HCT116 (cell line): ENCODE data around the gene APOE. TPM values are rescaled to one million over a fixed set of nuclear protein-coding genes. Genes with fewer than 3 reads are reported as not detected.

Experiments used
- ATAC-seq: fragments of 200-7000 bp; cut with Tn5 transposase; 2 replicates; pipeline ENCODE4 v1.9.1; 2020; ENCODE audit warnings: mild to moderate bottlenecking, moderate library complexity
- BruUV-seq: library from RNA; stranded (reverse); fragments of 400-500 nt; replicated peaks from 2 replicates; lab custom pipeline; 2021; lab: Mats Ljungman, UMichigan
- CTCF ChIA-PET: fragments of 300-600 bp; sonication (Branson Sonifier 250); formaldehyde crosslinking; loops from one replicate; lab custom pipeline; 2021; ENCODE audit warnings: antibody characterized with exemption; lab: Charles Lee
- POLR2A ChIA-PET: fragments of 300-600, 350-600 bp; sonication (Branson Sonifier 250); formaldehyde crosslinking; loops from one replicate; lab custom pipeline; 2021; ENCODE audit warnings: antibody characterized with exemption; lab: Charles Lee
- RAD21 ChIA-PET, 2 experiments: fragments of 300-600 bp; sonication (Branson Sonifier 250); formaldehyde crosslinking; loops; one replicate each; lab custom pipeline; 2023; ENCODE audit warnings: low total read pairs in 2 of 2; ENCODE audit not compliant: uncharacterized antibody in 2 of 2, unreplicated experiment in 2 of 2, low non-redundant PET in 1 of 2; lab: Charles Lee
- DNase-seq: peaks from one replicate; pipeline ENCODE4 v3.0.0-alpha.2; 2010; ENCODE audit warnings: low read depth, low spot score
- H2AFZ ChIP-seq: fragments of 200-600 bp; shearing (Covaris generic), sonication (generic); 2 replicates; pipeline ENCODE4 v1.6.1; 2017; ENCODE audit warnings: low read depth, mixed run types, mixed read lengths, antibody characterized with exemption, low read length; ENCODE audit not compliant: poor library complexity, severe bottlenecking
- H3K27ac ChIP-seq: 2 replicates; pipeline ENCODE4 v1.5.1; 2012; ENCODE audit warnings: low read depth, low read length
- H3K27me3 ChIP-seq: fragments of 200-600 bp; sonication (generic); 2 replicates; pipeline ENCODE4 v1.6.1; 2016; ENCODE audit warnings: mixed run types, low read length, mixed read lengths; ENCODE audit not compliant: insufficient read depth
- H3K36me3 ChIP-seq, 2 experiments: fragments of 200-500 bp in 1 of 2; fragments of 200-600 bp in 1 of 2; sonication (Bioruptor generic) in 1 of 2; sonication (generic) in 1 of 2; 2 replicates each; pipeline versions ENCODE4 v1.5.1 to v1.6.1; 2014 to 2016; ENCODE audit warnings: low read length in 2 of 2, inconsistent platforms in 1 of 2, mixed read lengths in 1 of 2, mixed run types in 1 of 2; ENCODE audit not compliant: insufficient read depth in 2 of 2, control insufficient read depth in 1 of 2
- H3K4me1 ChIP-seq, 2 experiments: fragments of 200-600 bp in 1 of 2; sonication (generic) in 1 of 2; 2 replicates each; pipeline versions ENCODE4 v1.5.1 to v1.6.1; 2012 to 2017; ENCODE audit warnings: low read length in 2 of 2, inconsistent platforms in 1 of 2, mild to moderate bottlenecking in 1 of 2, mixed read lengths in 1 of 2, mixed run types in 1 of 2, moderate library complexity in 1 of 2; ENCODE audit not compliant: insufficient read depth in 2 of 2, control insufficient read depth in 1 of 2
- H3K4me2 ChIP-seq: fragments of 200-600 bp; sonication (generic); 2 replicates; pipeline ENCODE4 v1.6.1; 2017; ENCODE audit warnings: mixed run types, low read length, mixed read lengths
- H3K4me3 ChIP-seq, 2 experiments: fragments of 200-600 bp in 1 of 2; sonication (generic) in 1 of 2; replicated peaks in 1 of 2; 2 replicates each; pipeline ENCODE4 v1.5.1; 2011 to 2016; ENCODE audit warnings: low read length in 2 of 2, control low read depth in 1 of 2, low read depth in 1 of 2, mild to moderate bottlenecking in 1 of 2, mixed read lengths in 1 of 2, mixed run types in 1 of 2
- H3K79me2 ChIP-seq: fragments of 200-600 bp; sonication (generic); 2 replicates; pipeline ENCODE4 v1.6.1; 2017; ENCODE audit warnings: mild to moderate bottlenecking, mixed run types, low read length, moderate library complexity, mixed read lengths; ENCODE audit not compliant: insufficient read depth
- H3K9ac ChIP-seq: fragments of 200-600 bp; sonication (generic); 2 replicates; pipeline ENCODE4 v1.6.1; 2016; ENCODE audit warnings: low read length, mixed read lengths
- H3K9me2 ChIP-seq: fragments of 200-600 bp; sonication (generic), shearing (Covaris generic); 2 replicates; pipeline ENCODE4 v1.6.1; 2017; ENCODE audit warnings: mixed run types, mild to moderate bottlenecking, moderate library complexity; ENCODE audit not compliant: insufficient read depth
- H3K9me3 ChIP-seq, 2 experiments: fragments of 200-500 bp in 1 of 2; fragments of 200-600 bp in 1 of 2; sonication (Bioruptor generic) in 1 of 2; sonication (generic) in 1 of 2; 2 replicates each; pipeline ENCODE4 v1.6.1; 2014 to 2017; ENCODE audit warnings: low read length in 2 of 2, mixed read lengths in 2 of 2, inconsistent platforms in 1 of 2, low read depth in 1 of 2, mild to moderate bottlenecking in 1 of 2, mixed run types in 1 of 2, moderate library complexity in 1 of 2; ENCODE audit not compliant: control insufficient read depth in 1 of 2, insufficient read depth in 1 of 2
- H4K20me1 ChIP-seq: fragments of 200-600 bp; sonication (generic), shearing (Covaris generic); 2 replicates; pipeline ENCODE4 v1.6.1; 2017; ENCODE audit warnings: mixed run types, mild to moderate bottlenecking, moderate library complexity; ENCODE audit not compliant: insufficient read depth
- ELF1 ChIP-seq: IDR thresholded peaks from 2 replicates; pipeline ENCODE4 v1.6.1; 2012; ENCODE audit warnings: low read depth, borderline replicate concordance
- POLR2A ChIP-seq: IDR thresholded peaks from 2 replicates; pipeline ENCODE4 v1.7.0; 2011; ENCODE audit warnings: borderline replicate concordance; ENCODE audit not compliant: insufficient read depth, insufficient read length; ENCODE audit errors: extremely low read depth
- POLR2AphosphoS5 ChIP-seq: IDR thresholded peaks from 2 replicates; pipeline ENCODE4 v1.6.1; 2011; ENCODE audit warnings: mild to moderate bottlenecking, low read depth, low read length, moderate library complexity
- REST ChIP-seq: IDR thresholded peaks from 2 replicates; pipeline ENCODE4 v1.6.1; 2012; ENCODE audit warnings: low read depth
- SRF ChIP-seq: IDR thresholded peaks from 2 replicates; pipeline ENCODE4 v1.6.1; 2012; ENCODE audit warnings: low read depth
- TCF7L2 ChIP-seq: IDR thresholded peaks from 2 replicates; pipeline ENCODE4 v1.7.0; 2011; ENCODE audit warnings: borderline replicate concordance, inconsistent platforms; ENCODE audit not compliant: insufficient read depth, insufficient read length; ENCODE audit errors: extremely low read depth
- intact Hi-C: fragments of 100-400 bp; cut with micrococcal nuclease; formaldehyde crosslinking; loops from 2 replicates; pipeline ENCODE4 v1.10.0; 2022
- total RNA-seq: library from RNA; stranded (reverse); gene quantifications from one replicate; pipeline ENCODE4 v1.2.1, GENCODE V29; 2021; ENCODE audit not compliant: unreplicated experiment

The APOE gene
- total RNA-seq, 1 experiment from 2014 or later: 7.2 TPM

GRCh38 chr19:44908074-44908835 lies 2.7 kb downstream of the APOE start:
- intact Hi-C loops: no loop called here
- POLR2A ChIA-PET: no interaction called here
- Histone ChIP-seq H4K20me1 (no peaks in the 10 kb centered on the region), H2AFZ (no peak overlapping the region), H3K27ac (no peak overlapping the region), H3K36me3 (peaks cover 0 to 1% of the 10 kb centered on the region in 2 experiments; a peak in 1 of 4 replicates), H3K9ac (no peak overlapping the region), H3K27me3 (no peaks in the 10 kb centered on the region), H3K9me3 (no peaks in the 10 kb centered on the region), H3K9me2 (no peaks in the 10 kb centered on the region), H3K4me1 (peaks cover 20 to 52% of the 10 kb centered on the region in 2 experiments), H3K4me2 (no peak overlapping the region), H3K4me3 (no peak overlapping the region), H3K79me2 (no peaks in the 10 kb centered on the region)
- RAD21 ChIA-PET: no interaction called here
- CTCF ChIA-PET: interaction anchor here (1.1 kb wide), 1 partner anchor 44 kb away, joined by 3 read pairs; no protein-coding TSS in a partner anchor
- TF ChIP-seq TCF7L2: no peak
- BruUV-seq: no TSS peak
- no peak for ATAC-seq
- DNase-seq: no peak

- Histone ChIP-seq H3K9me3 (no peaks in the 10 kb centered on the region), H3K9ac (no peak overlapping the region)
- TF ChIP-seq POLR2AphosphoS5 (no peak), POLR2A (no peak), ELF1 (no peak), REST (no peak), SRF (no peak)
- TF ChIP-seq, all 23 proteins: peak for 0
- POLR2A ChIA-PET: no interaction called here
- DNase-seq (no peak), ATAC-seq (no peak)
- intact Hi-C loops: no loop called here
- CTCF ChIA-PET: no interaction called here
- RAD21 ChIA-PET: no interaction called here
- BruUV-seq: no TSS peak
- Histone ChIP-seq H3K79me2 (no peaks in the 10 kb centered on the region), H2AFZ (no peak overlapping the region), H3K4me3 (no peak overlapping the region), H3K9me2 (no peaks in the 10 kb centered on the region), H3K27ac (no peak overlapping the region), H3K36me3 (no peaks in the 10 kb centered on the region), H3K4me2 (no peak overlapping the region), H4K20me1 (no peaks in the 10 kb centered on the region), H3K4me1 (peaks cover 20 to 54% of the 10 kb centered on the region in 2 experiments), H3K27me3 (no peaks in the 10 kb centered on the region)
Observed at GRCh38 chr19:44908836-44909261, 3.3 kb downstream of the APOE start.
